ENCODE measurements around the gene SUPT7L. TPM values are rescaled to one million over a fixed set of nuclear protein-coding genes. Genes with fewer than 3 reads are reported as not detected.

The SUPT7L gene
- total and polyA plus RNA-seq, 2 of the 13 experiments (the other 11 are each of a cell fraction or from before 2014, with no cell fraction given) = 32.9 to 77.5 TPM

GRCh38 chr2:27708666-27709065, 45.3 kb upstream of the SUPT7L start:
- H2AFZ ChIP-seq (ENCODE audit: low read length) = no peak overlapping the region
- H3K27ac ChIP-seq (ENCODE audit: extremely low read length, insufficient read depth, low read length) = no peak overlapping the region
- no peaks in the 10 kb centered on the region for H3K36me3 ChIP-seq (replicated peaks in 1 of 2; ENCODE audit: control insufficient read depth in 1 of 2, insufficient read depth in 2 of 2, low read length in 2 of 2)
- H4K20me1 ChIP-seq (ENCODE audit: insufficient read depth, low read length) = no peaks in the 10 kb centered on the region
- TF ChIP-seq ZNF296 (CRISPR knock-in tag; conservative IDR thresholded peaks at IDR 0.05) = no peak
- TF ChIP-seq REPIN1 (CRISPR knock-in tag; IDR thresholded peaks at IDR 0.05; ENCODE audit: borderline replicate concordance, low read depth) = no peak
- TF ChIP-seq, protein P1, sequence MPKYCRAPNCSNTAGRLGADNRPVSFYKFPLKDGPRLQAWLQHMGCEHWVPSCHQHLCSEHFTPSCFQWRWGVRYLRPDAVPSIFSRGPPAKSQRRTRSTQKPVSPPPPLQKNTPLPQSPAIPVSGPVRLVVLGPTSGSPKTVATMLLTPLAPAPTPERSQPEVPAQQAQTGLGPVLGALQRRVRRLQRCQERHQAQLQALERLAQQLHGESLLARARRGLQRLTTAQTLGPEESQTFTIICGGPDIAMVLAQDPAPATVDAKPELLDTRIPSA (CRISPR knock-in tag; IDR thresholded peaks at IDR 0.05; ENCODE audit: borderline replicate concordance) = no peak
- TF ChIP-seq GZF1 (CRISPR knock-in tag; IDR thresholded peaks at IDR 0.05) = no peak
- no peak for TF ChIP-seq THAP11 (CRISPR knock-in tag; IDR thresholded peaks at IDR 0.05)
- TF ChIP-seq ZNF674 (CRISPR knock-in tag; IDR thresholded peaks at IDR 0.05; ENCODE audit: low read depth) = no peak
- no peak for TF ChIP-seq ETV5 (CRISPR knock-in tag; IDR thresholded peaks at IDR 0.05; ENCODE audit: borderline replicate concordance)
- TF ChIP-seq, protein P2, sequence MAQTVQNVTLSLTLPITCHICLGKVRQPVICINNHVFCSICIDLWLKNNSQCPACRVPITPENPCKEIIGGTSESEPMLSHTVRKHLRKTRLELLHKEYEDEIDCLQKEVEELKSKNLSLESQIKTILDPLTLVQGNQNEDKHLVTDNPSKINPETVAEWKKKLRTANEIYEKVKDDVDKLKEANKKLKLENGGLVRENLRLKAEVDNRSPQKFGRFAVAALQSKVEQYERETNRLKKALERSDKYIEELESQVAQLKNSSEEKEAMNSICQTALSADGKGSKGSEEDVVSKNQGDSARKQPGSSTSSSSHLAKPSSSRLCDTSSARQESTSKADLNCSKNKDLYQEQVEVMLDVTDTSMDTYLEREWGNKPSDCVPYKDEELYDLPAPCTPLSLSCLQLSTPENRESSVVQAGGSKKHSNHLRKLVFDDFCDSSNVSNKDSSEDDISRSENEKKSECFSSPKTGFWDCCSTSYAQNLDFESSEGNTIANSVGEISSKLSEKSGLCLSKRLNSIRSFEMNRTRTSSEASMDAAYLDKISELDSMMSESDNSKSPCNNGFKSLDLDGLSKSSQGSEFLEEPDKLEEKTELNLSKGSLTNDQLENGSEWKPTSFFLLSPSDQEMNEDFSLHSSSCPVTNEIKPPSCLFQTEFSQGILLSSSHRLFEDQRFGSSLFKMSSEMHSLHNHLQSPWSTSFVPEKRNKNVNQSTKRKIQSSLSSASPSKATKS (CRISPR knock-in tag; IDR thresholded peaks at IDR 0.05) = no peak
- no peak for TF ChIP-seq GMEB2 (CRISPR knock-in tag; IDR thresholded peaks at IDR 0.05; ENCODE audit: low read depth)
- no peak for TF ChIP-seq FOXA3 (CRISPR knock-in tag; IDR thresholded peaks at IDR 0.05)
- no peak for TF ChIP-seq PAWR (CRISPR knock-in tag; IDR thresholded peaks at IDR 0.05; ENCODE audit: borderline replicate concordance)
- TF ChIP-seq ZNF589 (CRISPR knock-in tag; conservative IDR thresholded peaks at IDR 0.05) = no peak
- TF ChIP-seq ESRRA (CRISPR knock-in tag; IDR thresholded peaks at IDR 0.05; ENCODE audit: low read depth) = no peak
- TF ChIP-seq ZNF143 (CRISPR knock-in tag; IDR thresholded peaks at IDR 0.05) = no peak
- no peak for TF ChIP-seq XBP1 (CRISPR knock-in tag; IDR thresholded peaks at IDR 0.05)
- no peak for TF ChIP-seq ZKSCAN8 (CRISPR knock-in tag; IDR thresholded peaks at IDR 0.05; ENCODE audit: borderline replicate concordance)
- DNase-seq (ENCODE audit: low spot score) (no peak), ATAC-seq (no peak), FAIRE-seq (no peak)
- no peak overlapping the region for H3K9ac ChIP-seq (ENCODE audit: insufficient read depth, low read depth, low read length)
- H3K4me3 ChIP-seq (replicated peaks in 1 of 3; ENCODE audit: insufficient read depth in 1 of 3, low read depth in 2 of 3, low read length in 3 of 3) = no peak overlapping the region
- no peaks in the 10 kb centered on the region for H3K27me3 ChIP-seq (ENCODE audit: control insufficient read depth in 1 of 2, insufficient read depth in 2 of 2, low read length in 2 of 2)
- ChIA-PET CTCF (ENCODE audit: low intra/inter-chr PET ratio, low total read pairs) (no interaction called here), POLR2A (interaction anchor here (0.6 kb wide), 1 partner anchor 44 kb away, joined by 4 read pairs; no protein-coding TSS in a partner anchor)
- H3K9me3 ChIP-seq (ENCODE audit: low read length) = no peaks in the 10 kb centered on the region
- H3K79me2 ChIP-seq (ENCODE audit: insufficient read depth, low read length) = no peaks in the 10 kb centered on the region
- WGBS (ENCODE audit: low lambda C conversion rate) = 55% methylated on average over 3 of the region's 3 CpGs
- peaks cover 49% of the 10 kb centered on the region for H3K4me1 ChIP-seq (ENCODE audit: insufficient read depth, low read length)
- no TSS peak for BruUV-seq (replicated peaks)
- H3K4me2 ChIP-seq (ENCODE audit: low read depth, low read length) = no peak overlapping the region
- in situ Hi-C loops (cut with HindIII; ENCODE audit: extremely low pct_ligation_motif_present, low pct_unique_long_range_greater_than_20kb) (loop anchor here (5.0 to 10.0 kb wide), 2 partner anchors 44 to 686 kb away; partner anchors contain the start of gene FOSL2), intact Hi-C loops (cut with micrococcal nuclease; ENCODE audit: unreplicated experiment) (loop anchor here (10.0 kb wide), 1 partner anchor 856 kb away; no protein-coding TSS in a partner anchor)
